Measurements from ENCODE around the gene SLC24A3. TPM values are rescaled to one million over a fixed set of nuclear protein-coding genes. Genes with fewer than 3 reads are reported as not detected.

The SLC24A3 gene
- total and polyA plus RNA-seq, 7 experiments from 2014 or later = 0.58 to 1.0 TPM; not detected in 5

GRCh38 chr20:19589787-19590362, 377.4 kb downstream of the SLC24A3 start:
- no peak for DNase-seq
- Mint-ChIP-seq H3K9me3 (peaks cover 0 to 7% (median 0%) of the 10 kb centered on the region in 11 donors), H3K27me3 (peaks cover 0 to 6% (median 0%) of the 10 kb centered on the region in 5 donors), H3K4me1 (no peaks in the 10 kb centered on the region), H3K4me3 (no peak overlapping the region), H3K36me3 (no peaks in the 10 kb centered on the region), H3K27ac (no peak overlapping the region)
- POLR2A ChIA-PET = no interaction called here
- no peaks in the 10 kb centered on the region for H3K27me3 ChIP-seq (ENCODE audit: control insufficient read depth in 2 of 2, insufficient read depth in 2 of 2, low read length in 2 of 2)
- H3K9me3 ChIP-seq (ENCODE audit: control insufficient read depth in 2 of 3, low read length in 3 of 3) = no peaks in the 10 kb centered on the region
- no peaks in the 10 kb centered on the region for H3K36me3 ChIP-seq (ENCODE audit: control insufficient read depth in 2 of 3, insufficient read depth in 3 of 3, low read length in 3 of 3)
- CTCF ChIA-PET = no interaction called here
- H3K27ac ChIP-seq (ENCODE audit: low read depth, low read length) = no peak overlapping the region
- intact Hi-C loops (cut with micrococcal nuclease) = no loop called here
- H3K4me1 ChIP-seq (ENCODE audit: control insufficient read depth in 2 of 2, insufficient read depth in 2 of 2, low read length in 2 of 2) = no peaks in the 10 kb centered on the region
- ATAC-seq = no peak
- H3K4me3 ChIP-seq (ENCODE audit: low read length) = no peak overlapping the region

DNA sequence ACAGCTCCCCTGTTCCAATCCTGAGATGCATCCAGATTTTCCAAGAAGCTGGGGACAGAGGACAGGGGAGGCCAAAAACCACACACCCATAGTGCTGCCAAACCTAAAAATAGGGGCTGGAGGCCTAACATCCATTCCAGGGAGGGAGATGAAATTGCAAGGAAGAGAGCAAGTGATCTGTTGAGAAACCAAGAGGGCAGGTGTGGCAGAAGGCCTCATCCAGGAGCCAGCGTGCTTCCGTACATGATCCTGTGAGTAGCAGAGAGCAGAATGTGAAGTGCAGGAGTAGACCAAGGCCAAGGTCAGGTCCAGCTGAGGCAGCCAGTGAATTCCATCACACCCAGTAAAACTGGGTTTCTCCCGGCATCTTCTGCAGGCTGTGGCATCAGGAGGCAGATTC, 377.9 kb downstream of the SLC24A3 start:
- CTCF ChIA-PET = no interaction called here
- Histone ChIP-seq H3K9me3 (ENCODE audit: control insufficient read depth in 2 of 3, low read length in 3 of 3) (no peaks in the 10 kb centered on the region), H3K4me3 (ENCODE audit: low read length) (no peak overlapping the region), H3K27me3 (ENCODE audit: control insufficient read depth in 2 of 2, insufficient read depth in 2 of 2, low read length in 2 of 2) (no peaks in the 10 kb centered on the region), H3K4me1 (ENCODE audit: control insufficient read depth in 2 of 2, insufficient read depth in 2 of 2, low read length in 2 of 2) (no peaks in the 10 kb centered on the region), H3K36me3 (ENCODE audit: control insufficient read depth in 2 of 3, insufficient read depth in 3 of 3, low read length in 3 of 3) (no peaks in the 10 kb centered on the region), H3K27ac (ENCODE audit: low read depth, low read length) (no peak overlapping the region)
- peaks cover 0 to 7% (median 0%) of the 10 kb centered on the region in 11 donors for H3K9me3 Mint-ChIP-seq
- intact Hi-C loops (cut with micrococcal nuclease) = no loop called here
- no peak for DNase-seq
- H3K27ac Mint-ChIP-seq = no peak overlapping the region
- H3K4me1 Mint-ChIP-seq = no peaks in the 10 kb centered on the region
- POLR2A ChIA-PET = no interaction called here
- H3K36me3 Mint-ChIP-seq = no peaks in the 10 kb centered on the region
- no peak for ATAC-seq
- no peak overlapping the region for H3K4me3 Mint-ChIP-seq
- H3K27me3 Mint-ChIP-seq = peaks cover 0 to 6% (median 0%) of the 10 kb centered on the region in 5 donors

DNA sequence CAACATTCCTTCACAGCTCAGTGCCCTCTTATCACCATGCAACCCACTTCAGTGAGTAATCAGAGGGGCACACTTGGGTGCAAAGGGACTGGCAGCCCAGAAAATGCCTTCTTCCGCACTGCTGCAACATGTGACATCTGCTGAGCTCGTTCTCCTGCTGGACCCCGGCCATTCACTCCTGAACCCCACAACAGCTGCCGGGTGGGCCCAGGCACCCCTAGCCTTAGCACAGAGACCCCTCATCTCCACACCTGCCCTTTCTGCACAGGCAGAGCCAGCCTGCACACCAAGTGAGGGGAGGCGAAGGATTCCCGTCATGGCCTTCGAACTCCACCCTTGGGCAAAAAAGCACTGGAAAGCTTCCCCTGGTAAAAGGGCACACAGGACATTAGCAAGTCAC, 381.3 kb downstream of the SLC24A3 start:
- Histone ChIP-seq H3K4me3 (ENCODE audit: low read length) (no peak overlapping the region), H3K9me3 (ENCODE audit: control insufficient read depth in 2 of 3, low read length in 3 of 3) (no peaks in the 10 kb centered on the region), H3K27me3 (ENCODE audit: control insufficient read depth in 2 of 2, insufficient read depth in 2 of 2, low read length in 2 of 2) (no peaks in the 10 kb centered on the region), H3K36me3 (ENCODE audit: control insufficient read depth in 2 of 3, insufficient read depth in 3 of 3, low read length in 3 of 3) (no peaks in the 10 kb centered on the region), H3K4me1 (ENCODE audit: control insufficient read depth in 2 of 2, insufficient read depth in 2 of 2, low read length in 2 of 2) (no peaks in the 10 kb centered on the region), H3K27ac (ENCODE audit: low read depth, low read length) (no peak overlapping the region)
- POLR2A ChIA-PET = no interaction called here
- H3K36me3 Mint-ChIP-seq = no peaks in the 10 kb centered on the region
- CTCF ChIA-PET = no interaction called here
- no peaks in the 10 kb centered on the region for H3K4me1 Mint-ChIP-seq
- intact Hi-C loops (cut with micrococcal nuclease) = no loop called here
- no peak overlapping the region for H3K4me3 Mint-ChIP-seq
- ATAC-seq = no peak
- H3K27me3 Mint-ChIP-seq = peaks cover 0 to 4% (median 0%) of the 10 kb centered on the region in 5 donors
- no peak for DNase-seq
- no peak overlapping the region for H3K27ac Mint-ChIP-seq
- H3K9me3 Mint-ChIP-seq = peaks cover 0 to 7% (median 0%) of the 10 kb centered on the region in 11 donors

DNA sequence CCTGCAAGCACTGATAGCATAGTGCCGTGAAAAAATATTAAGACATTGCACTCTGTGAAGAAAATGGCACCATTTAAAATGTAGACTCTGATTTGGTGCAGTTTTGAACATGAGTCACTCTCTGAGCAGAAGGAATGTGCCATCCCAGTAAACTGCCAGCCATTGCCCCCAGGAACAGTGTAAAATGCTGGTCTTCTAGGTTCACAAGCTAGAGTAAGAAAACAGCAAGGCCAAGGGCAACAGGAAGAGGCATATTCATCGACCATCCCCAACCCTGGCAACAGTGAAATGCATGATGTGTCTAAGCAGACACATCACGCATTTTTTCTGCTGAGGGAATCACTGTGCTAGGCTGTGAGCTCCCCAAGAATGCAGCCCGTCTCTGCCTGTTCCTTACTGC, 382.5 kb downstream of the SLC24A3 start:
- Histone ChIP-seq H3K27me3 (ENCODE audit: control insufficient read depth in 2 of 2, insufficient read depth in 2 of 2, low read length in 2 of 2) (no peaks in the 10 kb centered on the region), H3K4me1 (ENCODE audit: control insufficient read depth in 2 of 2, insufficient read depth in 2 of 2, low read length in 2 of 2) (no peaks in the 10 kb centered on the region), H3K9me3 (ENCODE audit: control insufficient read depth in 2 of 3, low read length in 3 of 3) (no peaks in the 10 kb centered on the region), H3K4me3 (ENCODE audit: low read length) (no peak overlapping the region), H3K36me3 (ENCODE audit: control insufficient read depth in 2 of 3, insufficient read depth in 3 of 3, low read length in 3 of 3) (no peaks in the 10 kb centered on the region), H3K27ac (ENCODE audit: low read depth, low read length) (no peak overlapping the region)
- Mint-ChIP-seq H3K36me3 (no peaks in the 10 kb centered on the region), H3K9me3 (peaks cover 0 to 7% (median 0%) of the 10 kb centered on the region in 11 donors), H3K27ac (no peak overlapping the region), H3K4me1 (no peaks in the 10 kb centered on the region), H3K4me3 (no peak overlapping the region), H3K27me3 (peaks cover 0 to 4% (median 0%) of the 10 kb centered on the region in 5 donors)
- intact Hi-C loops (cut with micrococcal nuclease) = no loop called here
- ChIA-PET CTCF (no interaction called here), POLR2A (no interaction called here)
- DNase-seq (no peak), ATAC-seq (no peak)

DNA sequence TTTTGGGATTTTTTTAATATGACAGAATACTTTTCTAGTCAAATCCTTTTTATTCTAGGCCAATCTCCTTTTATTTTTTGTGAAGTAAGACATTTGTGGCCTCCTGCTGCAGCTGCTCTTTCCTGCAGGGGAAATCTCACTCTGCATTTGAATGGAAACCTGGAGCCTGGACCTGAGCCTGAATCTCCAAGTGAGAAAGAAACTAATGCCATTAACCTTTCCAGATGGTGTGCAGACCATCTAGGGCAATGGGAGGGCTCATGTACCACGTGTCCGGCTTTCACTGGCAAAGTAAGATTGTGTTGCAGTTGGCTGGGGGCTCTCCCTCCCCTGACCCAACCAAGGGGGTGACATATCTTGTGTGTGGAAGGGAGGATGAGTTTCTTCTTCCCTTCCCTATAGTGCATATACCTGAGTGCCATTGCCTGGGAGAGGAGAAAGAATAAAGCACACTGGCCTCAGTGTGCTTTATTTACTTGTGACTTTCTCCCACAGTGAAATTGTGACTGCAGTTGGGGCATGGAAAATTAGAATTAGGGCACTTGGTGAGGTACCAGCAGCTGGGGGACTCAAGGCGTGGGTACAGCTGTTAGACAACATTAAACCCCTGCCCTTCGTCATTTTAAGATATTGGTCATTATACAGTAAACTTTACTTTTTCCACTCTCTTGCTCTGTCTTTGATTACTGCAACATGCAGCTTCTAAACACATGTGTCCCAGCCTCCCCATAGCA, 385.8 kb downstream of the SLC24A3 start:
- H3K9me3 Mint-ChIP-seq = peaks cover 0 to 5% (median 0%) of the 10 kb centered on the region in 11 donors
- no peaks in the 10 kb centered on the region for H3K27me3 ChIP-seq (ENCODE audit: control insufficient read depth in 2 of 2, insufficient read depth in 2 of 2, low read length in 2 of 2)
- H3K27me3 Mint-ChIP-seq = peaks cover 0 to 4% (median 0%) of the 10 kb centered on the region in 5 donors
- no peak overlapping the region for H3K4me3 ChIP-seq (ENCODE audit: low read length)
- POLR2A ChIA-PET = no interaction called here
- H3K4me3 Mint-ChIP-seq = no peak overlapping the region
- no peaks in the 10 kb centered on the region for H3K36me3 ChIP-seq (ENCODE audit: control insufficient read depth in 2 of 3, insufficient read depth in 3 of 3, low read length in 3 of 3)
- intact Hi-C loops (cut with micrococcal nuclease) = no loop called here
- no peaks in the 10 kb centered on the region for H3K9me3 ChIP-seq (ENCODE audit: control insufficient read depth in 2 of 3, low read length in 3 of 3)
- H3K27ac ChIP-seq (ENCODE audit: low read depth, low read length) = no peak overlapping the region
- H3K27ac Mint-ChIP-seq = no peak overlapping the region
- CTCF ChIA-PET = no interaction called here
- ATAC-seq (no peak), DNase-seq (no peak)
- H3K36me3 Mint-ChIP-seq = no peaks in the 10 kb centered on the region
- no peaks in the 10 kb centered on the region for H3K4me1 ChIP-seq (ENCODE audit: control insufficient read depth in 2 of 2, insufficient read depth in 2 of 2, low read length in 2 of 2)
- H3K4me1 Mint-ChIP-seq = no peaks in the 10 kb centered on the region

- Histone ChIP-seq H3K36me3 (ENCODE audit: control insufficient read depth in 2 of 3, insufficient read depth in 3 of 3, low read length in 3 of 3) (no peaks in the 10 kb centered on the region), H3K27ac (ENCODE audit: low read depth, low read length) (no peak overlapping the region), H3K9me3 (ENCODE audit: control insufficient read depth in 2 of 3, low read length in 3 of 3) (no peaks in the 10 kb centered on the region), H3K4me1 (ENCODE audit: control insufficient read depth in 2 of 2, insufficient read depth in 2 of 2, low read length in 2 of 2) (no peaks in the 10 kb centered on the region), H3K4me3 (ENCODE audit: low read length) (no peak overlapping the region), H3K27me3 (ENCODE audit: control insufficient read depth in 2 of 2, insufficient read depth in 2 of 2, low read length in 2 of 2) (no peaks in the 10 kb centered on the region)
- H3K27ac Mint-ChIP-seq = no peak overlapping the region
- H3K4me3 Mint-ChIP-seq = no peak overlapping the region
- H3K4me1 Mint-ChIP-seq = peaks cover 0 to 2% (median 0%) of the 10 kb centered on the region in 7 donors
- no peak for DNase-seq
- CTCF ChIA-PET = no interaction called here
- peaks cover 0 to 4% (median 0%) of the 10 kb centered on the region in 5 donors for H3K27me3 Mint-ChIP-seq
- POLR2A ChIA-PET = no interaction called here
- no peak for ATAC-seq
- no peaks in the 10 kb centered on the region for H3K36me3 Mint-ChIP-seq
- intact Hi-C loops (cut with micrococcal nuclease) = no loop called here
- H3K9me3 Mint-ChIP-seq = peaks cover 0 to 5% (median 0%) of the 10 kb centered on the region in 11 donors
These were observed 386.8 kb downstream of the SLC24A3 start for GRCh38 chr20:19599200-19599599.

GRCh38 chr20:19600042-19600441, 387.6 kb downstream of the SLC24A3 start:
- Histone ChIP-seq H3K27me3 (ENCODE audit: control insufficient read depth in 2 of 2, insufficient read depth in 2 of 2, low read length in 2 of 2) (no peaks in the 10 kb centered on the region), H3K4me1 (ENCODE audit: control insufficient read depth in 2 of 2, insufficient read depth in 2 of 2, low read length in 2 of 2) (no peaks in the 10 kb centered on the region), H3K27ac (ENCODE audit: low read depth, low read length) (no peak overlapping the region), H3K36me3 (ENCODE audit: control insufficient read depth in 2 of 3, insufficient read depth in 3 of 3, low read length in 3 of 3) (no peaks in the 10 kb centered on the region), H3K9me3 (ENCODE audit: control insufficient read depth in 2 of 3, low read length in 3 of 3) (no peaks in the 10 kb centered on the region), H3K4me3 (ENCODE audit: low read length) (no peak overlapping the region)
- no peak for ATAC-seq
- Mint-ChIP-seq H3K9me3 (peaks cover 0 to 5% (median 0%) of the 10 kb centered on the region in 11 donors), H3K36me3 (no peaks in the 10 kb centered on the region), H3K27me3 (peaks cover 0 to 4% (median 0%) of the 10 kb centered on the region in 5 donors), H3K4me1 (peaks cover 0 to 2% (median 0%) of the 10 kb centered on the region in 7 donors), H3K4me3 (no peak overlapping the region), H3K27ac (no peak overlapping the region)
- intact Hi-C loops (cut with micrococcal nuclease) = no loop called here
- CTCF ChIA-PET = no interaction called here
- DNase-seq = no peak
- POLR2A ChIA-PET = no interaction called here

Data from naive thymus-derived CD4-positive, alpha-beta T cell (primary cell).